ENCODE results near the gene TWIST1.

- TF ChIP-seq POLR2AphosphoS5 (IDR thresholded peaks at IDR 0.05) (no peak), CTCF (IDR thresholded peaks at IDR 0.05; ENCODE audit: poor library complexity, severe bottlenecking) (no peak), SMC3 (conservative IDR thresholded peaks at IDR 0.05; ENCODE audit: poor library complexity) (no peak), EZH2 (IDR thresholded peaks at IDR 0.05; ENCODE audit: borderline replicate concordance, insufficient read depth, low read length, poor library complexity, severe bottlenecking) (no peak), REST (IDR thresholded peaks at IDR 0.05; ENCODE audit: borderline replicate concordance) (no peak), EP300 (conservative IDR thresholded peaks at IDR 0.05; ENCODE audit: poor library complexity, severe bottlenecking) (no peak), RAD21 (conservative IDR thresholded peaks at IDR 0.05) (no peak), TAF1 (IDR thresholded peaks at IDR 0.05; ENCODE audit: low read depth) (no peak), MXI1 (conservative IDR thresholded peaks at IDR 0.05; ENCODE audit: poor library complexity, severe bottlenecking) (no peak)
These were observed 25.8 kb downstream of the TWIST1 start for GRCh38 chr7:19091550-19092200.

Data from neural cell (in vitro differentiated cells).